GM18499 (cell line): ENCODE results near the gene ZNF160.

Experiments
- ATAC-seq: cut with Tn5 transposase; IDR thresholded peaks from one replicate; pipeline ENCODE4 v1.9.1; 2021; ENCODE audit warnings: moderate number of reproducible peaks; ENCODE audit not compliant: insufficient read depth, unreplicated experiment

The ZNF160 gene

DNA sequence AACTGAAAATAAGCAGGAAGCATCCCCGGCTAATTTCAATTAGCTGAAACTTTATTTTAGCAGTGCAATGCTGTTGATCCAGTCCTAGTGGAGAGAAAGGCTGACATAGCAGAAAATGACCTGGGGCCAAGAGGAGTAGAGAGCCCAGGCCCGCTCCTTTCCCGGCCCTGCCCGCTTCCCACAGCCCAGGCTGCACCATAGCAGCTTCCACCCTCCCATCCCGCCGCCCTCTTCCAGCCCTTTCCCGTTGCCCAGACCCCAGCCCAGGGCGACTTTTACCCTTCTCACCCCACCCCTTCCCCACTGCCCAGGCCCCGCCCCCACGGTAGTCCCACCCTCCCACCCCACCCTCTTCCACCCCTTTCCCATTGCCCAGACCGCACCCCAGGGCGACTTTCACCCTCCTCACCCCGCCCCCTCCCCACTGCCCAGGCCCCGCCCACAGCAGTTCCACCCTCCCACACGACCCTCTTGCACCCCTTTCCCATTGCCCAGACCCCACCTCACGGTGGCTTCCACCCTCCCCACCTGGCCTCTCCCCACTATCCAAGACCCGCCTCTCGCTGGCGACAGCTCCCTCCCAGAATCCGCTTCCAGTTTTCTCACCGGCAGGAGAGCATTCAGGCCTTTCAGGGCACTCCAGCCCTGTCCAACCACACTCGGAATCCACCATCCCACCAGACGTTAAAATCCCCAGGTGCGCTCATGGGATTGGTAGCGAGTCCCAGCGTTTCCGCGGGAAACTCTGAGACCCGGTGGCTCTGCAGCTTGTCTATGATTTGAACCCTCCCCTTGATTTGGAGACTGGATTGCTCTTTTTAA lies 8.3 kb downstream of the ZNF160 start:
- ATAC-seq: no peak

DNA sequence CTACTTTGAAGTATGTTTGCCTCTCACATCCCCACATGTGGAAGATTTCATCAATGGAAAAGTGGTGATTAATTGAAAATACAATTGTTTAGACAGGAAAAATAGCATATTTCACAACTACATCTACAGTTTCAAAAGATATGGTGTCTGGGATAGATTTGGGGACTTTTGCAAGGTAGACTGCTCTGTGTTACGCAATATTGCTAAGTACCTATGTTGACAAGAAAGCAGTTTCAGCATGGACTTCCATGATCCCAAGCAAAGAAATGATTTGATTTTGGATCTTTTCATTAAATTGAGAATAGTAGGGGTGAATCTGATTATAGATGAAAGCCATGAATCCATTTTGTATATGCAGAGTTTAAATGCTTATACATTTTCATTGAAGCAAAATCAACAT lies 10.5 kb downstream of the ZNF160 start:
- ATAC-seq: no peak

DNA sequence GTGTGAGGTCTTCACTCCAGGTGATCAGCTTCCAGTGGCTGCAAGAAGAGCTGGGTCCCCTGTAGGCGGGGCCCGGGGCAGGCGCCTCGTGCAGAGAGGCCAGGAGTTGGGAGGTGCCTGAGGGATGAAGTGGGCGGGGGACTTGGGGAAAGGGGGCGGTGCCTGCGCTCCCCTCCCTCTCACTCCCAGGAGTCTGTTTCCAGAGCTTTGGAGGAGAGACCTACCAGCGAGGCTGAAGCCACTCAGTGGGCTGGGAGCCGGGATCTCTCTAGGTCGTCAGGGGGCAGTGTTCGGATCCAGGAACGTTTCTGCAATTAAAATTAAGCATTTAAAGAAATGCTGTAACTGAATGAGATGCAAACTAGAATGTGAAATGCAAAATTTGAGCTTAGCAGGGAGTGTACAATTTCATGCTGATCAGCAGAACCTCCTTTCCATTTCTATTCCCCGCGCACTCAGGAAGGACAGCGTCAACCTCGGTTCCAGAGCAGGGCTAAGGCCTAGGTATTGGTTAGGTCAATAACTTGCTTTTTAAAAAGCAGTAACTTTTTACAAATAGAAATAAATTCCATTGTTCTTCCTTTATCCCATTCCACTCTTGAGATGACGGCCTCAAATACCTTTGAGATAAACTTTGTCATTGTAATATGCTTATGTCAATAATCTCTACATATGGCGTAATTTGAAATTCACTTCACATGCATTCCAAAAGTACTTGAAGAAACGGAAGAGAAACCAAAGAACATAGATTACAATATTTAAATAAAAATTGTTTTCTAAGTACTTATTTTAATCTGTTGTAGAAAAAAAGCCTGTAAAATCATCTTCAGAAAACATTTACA lies 11.6 kb downstream of the ZNF160 start:
- no peak for ATAC-seq

DNA sequence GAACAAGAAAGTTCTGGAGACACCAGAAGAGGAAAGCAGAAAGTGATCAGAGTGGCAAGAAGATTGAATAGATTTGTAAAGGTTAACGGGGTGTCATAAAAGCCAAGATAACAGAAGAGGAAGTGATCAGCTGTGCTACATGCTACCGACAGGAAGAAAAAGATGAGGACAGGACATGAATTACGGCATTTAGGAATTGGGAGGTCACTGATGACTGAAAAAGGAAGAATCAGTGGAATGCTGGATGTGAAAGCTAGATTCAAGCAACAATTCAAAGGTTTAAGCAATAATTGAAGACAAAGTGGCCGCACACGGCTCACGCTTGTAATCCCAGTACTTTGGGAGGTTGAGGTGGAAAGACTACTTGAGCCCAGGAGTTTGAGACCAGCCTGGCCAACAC lies 15.1 kb downstream of the ZNF160 start:
- ATAC-seq: no peak

DNA sequence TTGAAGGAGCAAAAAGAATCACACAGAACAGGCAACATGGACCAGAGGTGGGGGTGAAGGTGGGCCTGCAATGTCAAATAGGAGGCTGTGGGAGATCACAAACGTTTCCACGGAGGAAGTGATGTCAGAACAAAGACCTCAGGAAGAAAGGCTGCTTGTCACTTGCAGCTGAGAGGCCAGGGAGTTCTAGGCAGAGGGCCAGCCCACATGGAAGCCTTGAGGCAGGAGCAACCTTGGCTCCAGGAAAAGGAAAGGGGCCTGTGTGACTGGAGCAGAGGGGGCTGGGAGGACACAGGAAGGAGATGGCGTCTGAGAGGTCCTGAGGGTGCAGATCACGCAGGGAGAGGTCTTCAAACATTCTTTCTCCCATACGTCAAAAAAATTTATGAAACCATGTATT lies 16.3 kb downstream of the ZNF160 start:
- ATAC-seq: no peak

DNA sequence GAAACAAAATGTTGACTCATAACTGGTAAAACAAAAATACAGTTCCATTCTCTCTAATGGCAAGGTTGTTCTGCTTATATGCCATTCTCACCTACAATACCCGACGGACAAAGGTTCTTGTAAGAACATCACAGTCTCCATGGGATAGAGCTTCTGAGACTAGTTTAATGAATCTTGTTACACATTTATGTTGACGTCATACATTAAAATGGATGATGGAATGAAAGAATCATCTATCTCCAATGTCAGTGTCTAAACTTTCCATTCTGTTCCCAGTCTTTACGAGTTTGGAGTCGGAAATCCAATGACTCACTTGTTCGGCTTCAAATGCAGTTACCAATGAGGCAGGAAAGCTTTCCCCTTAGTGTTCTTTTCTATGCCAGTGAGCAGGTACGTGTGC lies 17.7 kb downstream of the ZNF160 start:
- no peak for ATAC-seq

DNA sequence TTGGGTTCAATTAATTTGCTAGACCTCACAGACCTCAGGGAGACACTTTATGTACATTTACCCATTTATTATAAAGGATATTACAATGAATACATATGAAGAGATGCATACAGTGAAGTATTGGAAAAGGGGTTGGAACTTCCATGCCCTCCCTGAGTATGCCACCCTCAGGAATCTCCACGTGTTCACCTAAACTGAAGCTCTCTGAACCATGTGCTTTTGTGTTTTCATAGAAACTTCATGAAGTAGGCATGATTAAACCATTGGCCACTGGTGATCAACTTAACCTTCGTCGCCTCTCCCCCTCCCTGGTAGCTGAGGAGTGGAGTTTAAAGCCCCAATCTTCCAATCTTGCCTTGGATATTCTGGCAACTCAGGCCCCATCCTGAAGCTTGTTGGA lies 20.3 kb downstream of the ZNF160 start:
- no peak for ATAC-seq

DNA sequence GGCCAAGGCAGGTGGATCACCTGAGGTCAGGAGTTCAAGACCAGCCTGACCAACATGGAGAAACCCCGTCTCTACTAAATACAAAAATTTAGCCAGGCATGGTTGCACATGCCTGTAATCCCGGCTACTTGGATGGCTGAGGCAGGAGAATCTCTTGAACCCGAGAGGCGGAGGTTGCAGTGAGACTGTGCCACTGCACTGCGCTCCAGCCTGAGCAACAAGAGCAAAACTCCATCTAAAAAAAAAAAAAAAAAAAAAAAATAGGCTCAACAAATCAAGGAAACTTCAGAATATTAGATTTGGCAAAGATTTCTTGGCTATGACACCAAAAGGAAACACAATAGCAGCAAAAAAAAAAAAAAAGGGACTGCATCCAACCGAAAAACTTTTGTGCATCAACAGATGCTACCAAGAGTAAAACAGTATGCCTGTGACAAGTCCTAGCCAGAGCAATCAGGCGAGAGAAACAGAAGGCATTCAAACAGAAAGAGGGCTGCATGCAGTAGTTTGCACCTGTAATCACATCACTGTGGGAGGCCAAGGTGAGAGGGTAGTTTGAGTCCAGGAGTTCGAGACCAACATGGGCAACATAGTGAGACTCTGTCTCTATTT lies 23.8 kb downstream of the ZNF160 start:
- ATAC-seq: no peak

DNA sequence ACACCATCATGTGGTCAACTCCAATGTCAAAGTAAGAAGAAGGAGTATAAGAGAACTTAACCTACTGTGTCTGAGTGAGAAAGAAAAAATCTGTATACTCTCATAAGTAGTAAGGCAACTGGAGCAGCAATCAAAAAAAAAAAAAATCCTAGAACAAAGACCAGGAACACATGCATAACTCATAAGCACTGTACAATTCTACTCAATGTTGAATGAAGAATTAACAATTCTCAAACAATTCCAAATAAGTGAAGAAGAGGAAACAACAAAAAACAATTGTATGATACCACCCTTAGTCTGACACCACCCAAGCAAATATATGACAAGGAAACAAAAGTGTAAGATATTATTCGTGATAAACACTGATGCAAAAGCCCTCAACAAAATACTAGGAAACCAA lies 24.6 kb downstream of the ZNF160 start:
- no peak for ATAC-seq

DNA sequence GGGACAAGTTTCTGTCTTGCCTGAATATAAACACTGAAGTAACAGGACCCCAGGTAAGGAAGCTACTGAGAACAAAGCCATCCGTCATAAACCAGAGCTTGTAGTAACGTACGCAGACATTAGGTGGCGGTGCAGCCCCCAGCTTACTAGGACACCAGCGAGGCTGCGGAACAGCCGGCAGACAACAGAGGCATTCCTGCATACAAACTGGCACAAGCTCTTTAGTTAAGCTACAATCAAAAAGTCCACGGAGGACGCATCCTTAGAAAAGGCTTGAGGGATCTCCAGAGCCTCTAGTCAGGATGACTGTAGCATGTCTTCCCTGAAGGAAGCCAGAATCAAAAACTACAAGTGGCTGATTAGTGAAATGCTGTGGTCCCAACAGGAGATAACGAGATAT lies 26.2 kb downstream of the ZNF160 start:
- ATAC-seq: no peak

DNA sequence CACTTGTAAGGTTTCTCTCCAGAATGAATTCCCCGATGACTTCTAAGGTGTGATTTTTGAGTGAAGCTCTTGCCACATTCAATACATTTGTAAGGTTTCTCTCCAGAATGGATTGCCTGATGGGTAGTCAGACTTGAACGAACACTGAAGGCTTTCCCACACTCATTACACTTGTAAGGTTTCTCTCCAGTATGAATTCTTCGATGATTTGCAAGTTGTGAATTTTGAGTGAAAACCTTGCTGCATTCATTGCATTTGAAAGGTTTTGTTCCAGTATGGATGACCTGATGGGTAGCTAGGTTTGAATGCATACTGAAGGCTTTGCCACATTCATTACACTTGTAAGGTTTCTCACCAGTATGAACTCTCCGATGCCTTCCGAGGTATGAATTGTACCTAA lies 34.4 kb downstream of the ZNF160 start:
- no peak for ATAC-seq

DNA sequence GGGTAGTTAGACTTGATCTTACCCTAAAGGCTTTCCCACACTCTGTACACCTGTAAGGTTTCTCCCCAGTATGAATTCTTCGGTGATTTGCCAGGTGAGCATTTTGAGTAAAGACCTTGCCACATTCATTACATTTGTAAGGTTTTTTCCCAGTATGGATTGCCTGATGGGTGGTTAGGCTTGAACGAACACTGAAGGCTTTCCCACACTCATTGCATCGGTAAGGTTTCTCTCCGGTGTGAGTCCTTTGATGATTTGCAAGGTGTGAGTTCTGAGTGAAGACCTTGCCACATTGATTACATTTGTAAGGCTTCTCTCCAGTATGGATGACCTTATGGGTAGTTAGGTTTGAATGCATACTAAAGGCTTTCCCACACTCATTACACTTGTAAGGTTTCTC lies 35.0 kb downstream of the ZNF160 start:
- no peak for ATAC-seq

DNA sequence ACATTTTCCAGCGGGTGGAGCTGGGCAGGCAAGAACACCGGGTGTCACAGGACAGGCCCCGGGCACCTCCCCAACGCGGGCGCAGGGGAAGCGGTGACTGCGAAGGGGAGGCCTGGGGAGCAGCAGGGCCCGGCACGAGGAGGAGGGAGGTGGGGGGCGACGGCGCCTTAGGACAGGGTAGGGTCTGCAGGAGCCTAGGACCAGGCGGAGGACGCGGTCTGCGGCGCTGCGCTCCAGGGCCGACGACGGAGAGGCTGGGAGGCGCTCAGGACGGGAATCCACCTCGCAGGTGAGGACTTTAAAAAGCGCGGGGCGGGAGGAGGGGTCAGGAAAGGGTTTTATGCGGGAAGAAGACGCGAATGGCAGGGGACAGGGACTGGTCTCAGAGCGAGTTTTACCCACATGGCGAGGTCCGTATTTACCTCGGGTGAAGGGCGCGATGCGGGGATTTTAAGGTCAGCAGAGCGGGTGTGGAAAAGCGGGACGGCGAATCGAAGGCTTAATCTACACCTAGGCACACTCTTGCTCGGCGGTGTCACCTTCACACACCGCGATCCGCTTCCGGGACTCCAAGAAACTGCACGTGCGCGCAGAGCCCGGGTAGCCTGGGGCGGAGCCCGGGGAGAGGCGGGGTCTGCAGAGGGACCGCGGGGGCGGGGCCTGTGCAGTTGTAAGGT lies 45.2 kb downstream of the ZNF160 start:
- ATAC-seq: no peak

DNA sequence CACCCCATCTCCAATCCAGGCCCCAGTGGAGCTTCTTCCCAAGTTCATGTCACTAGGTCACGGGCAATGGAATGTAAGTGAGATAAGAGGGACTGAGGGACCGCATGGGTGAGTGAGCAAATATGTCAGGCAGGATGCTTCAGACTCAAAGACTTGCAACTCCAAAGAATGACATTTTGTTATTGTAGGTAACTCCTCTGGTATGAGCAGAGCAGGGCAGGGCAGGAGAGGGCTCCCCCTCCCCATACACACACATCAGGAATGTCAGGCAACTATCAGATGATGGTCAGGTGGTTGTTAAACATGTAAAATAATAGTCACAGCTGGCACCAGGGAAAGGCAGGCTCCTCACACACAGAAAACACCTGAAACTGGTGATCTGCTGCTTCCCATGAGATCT lies 48.1 kb downstream of the ZNF160 start:
- ATAC-seq: no peak

DNA sequence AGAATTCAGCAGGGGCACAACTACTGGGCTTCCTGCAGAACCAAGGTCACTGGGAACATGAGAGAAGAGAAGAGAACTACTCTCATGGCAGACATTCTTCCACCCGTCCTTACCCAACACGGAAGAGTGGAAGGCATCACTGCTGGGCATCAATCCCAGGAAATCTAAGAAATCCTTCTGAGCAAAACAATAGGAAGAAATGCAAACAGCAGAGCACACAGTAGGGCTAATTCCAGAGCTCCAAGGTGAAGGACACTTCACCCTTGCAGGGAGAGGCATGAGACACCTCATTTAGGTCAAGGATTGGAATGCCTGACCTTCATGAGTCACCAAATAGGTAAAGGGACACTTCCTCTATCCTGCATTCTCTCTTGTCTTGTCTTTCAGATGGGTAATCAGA lies 55.8 kb downstream of the ZNF160 start:
- ATAC-seq: no peak

DNA sequence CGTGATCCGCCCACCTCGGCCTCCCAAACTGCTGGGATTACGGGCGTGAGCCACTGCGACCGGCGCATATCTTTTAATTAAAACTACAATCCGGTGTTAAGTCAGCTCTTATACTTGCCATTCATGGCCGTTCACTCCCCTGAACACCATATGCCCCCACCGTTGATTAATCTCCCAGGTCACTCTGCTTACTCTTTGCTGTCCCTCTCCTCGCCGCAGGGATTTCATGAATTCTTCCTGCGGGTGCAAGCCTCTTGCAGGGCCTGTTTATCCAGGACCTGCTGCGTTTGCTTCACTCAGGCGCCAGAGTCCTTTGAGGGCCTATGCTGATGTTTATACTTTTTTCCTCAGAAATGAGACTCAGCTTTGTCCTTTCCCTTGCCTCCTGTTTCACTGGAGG lies 57.7 kb downstream of the ZNF160 start:
- no peak for ATAC-seq

DNA sequence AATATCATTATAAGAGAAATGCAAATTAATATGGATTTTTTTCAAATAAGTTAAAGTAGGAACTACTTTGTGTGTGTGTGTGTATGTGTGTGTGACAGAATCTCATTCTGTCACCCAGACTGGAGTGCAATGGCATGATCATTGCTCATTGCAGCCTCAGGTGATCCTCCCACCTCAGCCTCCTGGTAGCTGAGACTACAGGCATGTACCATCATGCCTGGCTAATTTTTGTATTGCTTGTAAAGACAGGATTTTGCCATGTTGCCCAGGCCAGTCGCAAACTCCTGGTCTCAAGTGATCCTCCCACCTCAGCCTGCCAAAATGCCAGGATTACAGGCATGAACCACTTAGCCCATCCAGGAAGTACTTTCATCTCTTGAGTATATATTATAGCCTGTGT lies 61.9 kb downstream of the ZNF160 start:
- ATAC-seq: no peak

DNA sequence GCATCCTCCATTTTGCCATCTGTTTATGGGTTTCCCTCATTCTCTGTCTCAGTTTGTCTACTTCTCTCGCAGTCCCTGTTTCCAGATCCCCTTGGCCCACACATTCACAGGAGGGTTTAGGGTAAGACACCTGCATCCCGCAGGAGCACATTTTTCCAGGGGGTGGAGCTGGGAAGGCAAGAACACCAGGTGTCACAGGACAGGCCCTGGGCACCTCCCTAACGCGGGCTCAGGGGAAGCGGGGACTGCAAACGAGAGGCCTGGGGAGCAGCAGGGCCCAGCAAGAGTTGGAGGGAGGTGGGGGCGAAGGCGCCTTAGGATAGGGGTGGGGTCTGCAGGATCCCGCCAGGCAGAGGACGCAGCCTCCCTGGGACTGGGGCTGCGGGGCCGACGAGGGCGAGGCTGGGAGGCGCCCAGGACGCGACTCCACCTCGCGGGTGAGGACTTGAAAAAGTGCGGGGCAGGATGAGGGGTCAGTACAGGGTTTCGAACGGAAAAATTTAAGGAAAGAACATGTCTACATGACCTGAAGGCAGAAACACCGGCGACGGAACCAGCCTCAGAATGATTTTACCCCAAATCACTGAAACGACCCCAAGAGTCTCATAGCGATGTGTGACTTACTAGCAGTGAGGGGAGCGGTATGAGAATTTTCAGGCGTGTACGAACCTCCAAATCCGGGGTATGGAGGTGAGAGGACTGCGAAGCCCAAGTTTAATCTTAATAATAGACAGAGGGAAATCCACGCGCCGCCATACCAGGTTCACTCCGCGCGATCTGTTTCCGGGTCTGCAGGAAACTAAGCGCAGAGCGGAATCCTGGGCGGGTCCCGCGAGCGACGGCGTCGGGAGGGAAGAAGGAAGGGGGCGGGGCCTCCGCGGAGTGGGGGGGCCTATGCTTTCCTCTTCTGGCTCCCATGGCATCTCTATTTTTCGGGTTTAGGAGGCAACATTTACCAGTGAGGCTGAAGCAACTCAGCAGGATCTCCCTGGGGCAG lies 65.8 kb downstream of the ZNF160 start:
- no peak for ATAC-seq

DNA sequence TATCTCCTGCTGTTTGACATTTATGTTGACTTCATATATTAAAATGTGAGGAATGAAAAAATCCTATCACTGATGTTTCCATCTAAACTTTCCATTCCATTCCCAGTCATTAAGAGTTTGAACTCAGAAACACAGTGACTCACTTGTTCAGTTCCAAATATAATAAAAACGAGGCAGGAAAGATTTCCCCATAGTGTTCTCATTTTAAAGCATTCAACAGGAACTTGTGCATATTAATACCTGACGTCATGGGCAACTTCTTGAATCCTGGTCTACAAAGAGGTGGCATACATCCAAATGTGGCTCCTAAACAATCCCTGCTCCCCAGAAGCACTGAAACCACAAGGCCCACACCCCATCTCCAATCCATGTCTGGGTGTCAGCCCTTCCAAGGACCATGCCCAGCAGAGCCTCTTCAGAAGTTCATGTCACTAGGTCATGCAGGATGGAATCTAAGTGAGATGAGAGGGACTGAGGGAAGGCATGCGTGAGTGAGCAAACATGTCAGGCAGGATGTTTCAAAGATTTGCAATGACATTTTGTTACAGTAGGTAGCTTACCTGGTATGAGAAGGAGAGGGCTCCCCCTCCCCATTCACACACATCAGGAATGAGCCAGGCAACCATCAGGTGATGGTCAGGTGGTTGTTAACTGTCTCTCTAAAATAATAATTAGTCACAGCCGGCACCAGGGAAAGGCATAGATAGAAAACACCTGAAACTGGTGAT lies 68.1 kb downstream of the ZNF160 start:
- ATAC-seq: no peak
